GM23248 (cell line): ENCODE results near the gene CDC27. TPM values are rescaled to one million over a fixed set of nuclear protein-coding genes. Genes with fewer than 3 reads are reported as not detected.
"Not testable (repeated sequence)": the region's sequence is repeated elsewhere in the genome, so short reads cannot be mapped to it uniquely, and the experiment has no call there.

ENCODE experiments used
- DNase-seq: peaks from one replicate; pipeline ENCODE4 v3.0.0-alpha.2; 2015
- H2AFZ ChIP-seq: fragments of 200-600 bp; sonication (generic); 2 replicates; pipeline ENCODE4 v1.6.1; 2016; ENCODE audit warnings: antibody characterized with exemption
- H3F3A ChIP-seq: fragments of 200-600 bp; sonication (generic); 2 replicates; pipeline ENCODE4 v1.6.1; 2016; ENCODE audit warnings: mild to moderate bottlenecking, antibody characterized with exemption, mixed run types; ENCODE audit not compliant: insufficient read depth
- H3K27ac ChIP-seq: fragments of 200-600 bp; sonication (generic); 2 replicates; pipeline ENCODE4 v1.5.1; 2016; ENCODE audit warnings: mild to moderate bottlenecking
- H3K27me3 ChIP-seq: fragments of 200-600 bp; sonication (generic); replicated peaks from 2 replicates; pipeline ENCODE4 v1.6.1; 2016; ENCODE audit warnings: mild to moderate bottlenecking; ENCODE audit not compliant: insufficient read depth
- H3K36me3 ChIP-seq: fragments of 200-600 bp; sonication (generic); 2 replicates; pipeline ENCODE4 v1.6.1; 2016; ENCODE audit warnings: low read depth, mild to moderate bottlenecking
- H3K4me1 ChIP-seq: fragments of 200-600 bp; sonication (generic); 2 replicates; pipeline ENCODE4 v1.6.1; 2016; ENCODE audit warnings: mild to moderate bottlenecking; ENCODE audit not compliant: insufficient read depth
- H3K4me2 ChIP-seq: fragments of 200-600 bp; sonication (generic); one replicate; pipeline ENCODE4 v1.6.1; 2016; ENCODE audit warnings: mild to moderate bottlenecking; ENCODE audit not compliant: unreplicated experiment
- H3K4me3 ChIP-seq: fragments of 200-600 bp; sonication (generic); 2 replicates; pipeline ENCODE4 v1.5.1; 2016; ENCODE audit warnings: mild to moderate bottlenecking
- H3K79me2 ChIP-seq: fragments of 200-600 bp; sonication (generic); 2 replicates; pipeline ENCODE4 v1.6.1; 2016; ENCODE audit warnings: mild to moderate bottlenecking; ENCODE audit not compliant: insufficient read depth
- H3K9ac ChIP-seq: fragments of 200-600 bp; sonication (generic); 2 replicates; pipeline ENCODE4 v1.6.1; 2016; ENCODE audit warnings: mild to moderate bottlenecking
- H3K9me2 ChIP-seq: fragments of 200-600 bp; sonication (generic); 2 replicates; pipeline ENCODE4 v1.6.1; 2016; ENCODE audit warnings: mixed run types, mild to moderate bottlenecking, moderate library complexity; ENCODE audit not compliant: insufficient read depth
- H3K9me3 ChIP-seq: fragments of 200-600 bp; sonication (generic); one replicate; pipeline ENCODE4 v1.6.1; 2017; ENCODE audit warnings: low read depth
- H4K20me1 ChIP-seq: fragments of 200-600 bp; sonication (generic); 2 replicates; pipeline ENCODE4 v1.6.0; 2016; ENCODE audit not compliant: insufficient read depth
- EZH2 ChIP-seq: fragments of 200-600 bp; sonication (generic); IDR thresholded peaks from 2 replicates; pipeline ENCODE4 v1.6.1; 2018; ENCODE audit warnings: antibody characterized with exemption, mild to moderate bottlenecking; ENCODE audit not compliant: insufficient read depth, poor library complexity, severe bottlenecking
- EZH2phosphoT487 ChIP-seq: fragments of 200-600 bp; sonication (generic); IDR thresholded peaks from 2 replicates; pipeline ENCODE4 v1.6.1; 2018; ENCODE audit warnings: antibody characterized with exemption, moderate library complexity, mild to moderate bottlenecking, low read depth; ENCODE audit not compliant: insufficient read depth
- WGBS, 2 experiments: methylation state at CpG; one replicate each; pipeline ENCODE4 v1.1.6; 2015 to 2017; ENCODE audit warnings: low lambda C conversion rate in 2 of 2, low coverage in 1 of 2; ENCODE audit errors: missing lambda C conversion rate in 2 of 2; 5-methylcytosine and 5-hydroxymethylcytosine counted together
- in situ Hi-C: fragments of 300-500 bp; cut with MboI; formaldehyde crosslinking; loops from 2 replicates; pipeline ENCODE4 v1.15.0; 2020
- polyA plus RNA-seq: library from polyadenylated mRNA; unstranded; fragments of >200 nt; fragmentation: Nextera tagmentation; extraction: Ambion mirVana; gene quantifications from 2 replicates; pipeline ENCODE4 v1.2.1, GENCODE V29; 2016
- total RNA-seq: library from RNA; depleted of rRNA; stranded (reverse); fragments of >200 nt; shearing (Covaris generic); gene quantifications from 2 replicates; pipeline ENCODE4 v1.2.3, GENCODE V29; 2014

The CDC27 gene
- total and polyA plus RNA-seq, 2 experiments from 2014 or later = 91.5 to 106 TPM

GRCh38 chr17:47225436-47225858 is 36.4 kb upstream of the CDC27 start:
- H3K4me1 ChIP-seq = peaks cover 24% of the 10 kb centered on the region

GRCh38 chr17:47224966-47225365 is 35.9 kb upstream of the CDC27 start:
- peaks cover 14% of the 10 kb centered on the region for H3F3A ChIP-seq
- H4K20me1 ChIP-seq = no peaks in the 10 kb centered on the region
- in situ Hi-C loops = no loop called here
- no peaks in the 10 kb centered on the region for H3K27me3 ChIP-seq
- no peaks in the 10 kb centered on the region for H3K79me2 ChIP-seq
- H3K9me2 ChIP-seq = no peaks in the 10 kb centered on the region
- DNase-seq = peak; percentile 18
- no peak for TF ChIP-seq EZH2phosphoT487
- TF ChIP-seq EZH2 = no peak
- peak overlapping the region; percentile 37; the same call in 1 of the 2 replicates for H3K9ac ChIP-seq
- peaks cover 19% of the 10 kb centered on the region for H3K4me1 ChIP-seq
- no peaks in the 10 kb centered on the region for H3K9me3 ChIP-seq
- no peak overlapping the region for H3K4me3 ChIP-seq
- no peaks in the 10 kb centered on the region for H3K36me3 ChIP-seq
- 0% methylated on average over 1 of the region's 1 CpG for WGBS, 2 experiments
- H3K27ac ChIP-seq = peak overlapping the region; percentile 48
- peak overlapping the region; percentile 67 for H3K4me2 ChIP-seq
- peak overlapping the region; percentile 71 for H2AFZ ChIP-seq

More at GRCh38 chr17:47225436-47225858, 36.4 kb upstream of the CDC27 start:
- Histone ChIP-seq H3K9me2 (no peaks in the 10 kb centered on the region), H3K27me3 (no peaks in the 10 kb centered on the region), H3K36me3 (no peaks in the 10 kb centered on the region), H3K4me2 (peak overlapping the region; percentile 67), H3K9me3 (no peaks in the 10 kb centered on the region), H3K79me2 (no peaks in the 10 kb centered on the region), H4K20me1 (no peaks in the 10 kb centered on the region), H3K4me3 (0 out of 2 replicates have a peak overlapping the region, but pooled peaks have one; percentile 1), H2AFZ (peak overlapping the region; percentile 71), H3F3A (peaks cover 18% of the 10 kb centered on the region), H3K9ac (peak overlapping the region; percentile 37; the same call in 1 of the 2 replicates), H3K27ac (peak overlapping the region; percentile 48)
- peak; percentile 95 for DNase-seq
- WGBS, 2 experiments = 27 to 30% methylated on average over 2 to 3 of the region's 3 CpGs
- in situ Hi-C loops = no loop called here
- TF ChIP-seq EZH2phosphoT487 = no peak
- TF ChIP-seq EZH2 = no peak

- H3K4me2 ChIP-seq, H3K9ac ChIP-seq, H3K9me2 ChIP-seq, H3K36me3 ChIP-seq, H3K4me3 ChIP-seq, H3K79me2 ChIP-seq, in situ Hi-C loops, DNase-seq, H4K20me1 ChIP-seq, H2AFZ ChIP-seq, H3K9me3 ChIP-seq, H3K27me3 ChIP-seq, H3K27ac ChIP-seq: not testable (repeated sequence)
- H3F3A ChIP-seq = peaks cover 12% of the 10 kb centered on the region
- WGBS, 2 experiments = 98 to 100% methylated on average over 2 of the region's 2 CpGs
- peaks cover 18% of the 10 kb centered on the region for H3K4me1 ChIP-seq
Measured at GRCh38 chr17:47224077-47224476, 35.0 kb upstream of the CDC27 start.

GRCh38 chr17:47223460-47223859 is 34.4 kb upstream of the CDC27 start:
- no peaks in the 10 kb centered on the region for H3K9me3 ChIP-seq
- 96% methylated on average over 5 of the region's 5 CpGs for WGBS, 2 experiments
- no peak overlapping the region for H3K4me3 ChIP-seq
- no peak overlapping the region for H3K9ac ChIP-seq
- no peak overlapping the region for H3K4me2 ChIP-seq
- H3F3A ChIP-seq = peaks cover 12% of the 10 kb centered on the region
- H3K79me2 ChIP-seq = no peaks in the 10 kb centered on the region
- H3K27me3 ChIP-seq = no peaks in the 10 kb centered on the region
- no peak for TF ChIP-seq EZH2
- TF ChIP-seq EZH2phosphoT487 = no peak
- DNase-seq = no peak
- H3K9me2 ChIP-seq = no peaks in the 10 kb centered on the region
- in situ Hi-C loops = no loop called here
- no peaks in the 10 kb centered on the region for H4K20me1 ChIP-seq
- no peak overlapping the region for H3K27ac ChIP-seq
- no peaks in the 10 kb centered on the region for H3K36me3 ChIP-seq
- peaks cover 18% of the 10 kb centered on the region for H3K4me1 ChIP-seq
- H2AFZ ChIP-seq = no peak overlapping the region

GRCh38 chr17:47223007-47223406 is 33.9 kb upstream of the CDC27 start:
- Histone ChIP-seq H3F3A (peaks cover 12% of the 10 kb centered on the region), H3K4me2 (no peak overlapping the region), H3K79me2 (no peaks in the 10 kb centered on the region), H3K27ac (no peak overlapping the region), H3K4me1 (peaks cover 18% of the 10 kb centered on the region), H3K27me3 (no peaks in the 10 kb centered on the region), H3K9me3 (no peaks in the 10 kb centered on the region), H4K20me1 (no peaks in the 10 kb centered on the region), H3K9me2 (no peaks in the 10 kb centered on the region), H3K9ac (no peak overlapping the region), H3K4me3 (no peak overlapping the region), H2AFZ (no peak overlapping the region), H3K36me3 (no peaks in the 10 kb centered on the region)
- 96 to 100% methylated on average over 3 of the region's 3 CpGs for WGBS, 2 experiments
- DNase-seq = peak; percentile 27
- TF ChIP-seq EZH2phosphoT487 = no peak
- TF ChIP-seq EZH2 = no peak
- in situ Hi-C loops = no loop called here
